ENCODE results near the gene MAPKAPK3.
A peak's percentile ranks its signal among the peaks of the same experiment; 100 is the strongest.

Gene MAPKAPK3

DNA sequence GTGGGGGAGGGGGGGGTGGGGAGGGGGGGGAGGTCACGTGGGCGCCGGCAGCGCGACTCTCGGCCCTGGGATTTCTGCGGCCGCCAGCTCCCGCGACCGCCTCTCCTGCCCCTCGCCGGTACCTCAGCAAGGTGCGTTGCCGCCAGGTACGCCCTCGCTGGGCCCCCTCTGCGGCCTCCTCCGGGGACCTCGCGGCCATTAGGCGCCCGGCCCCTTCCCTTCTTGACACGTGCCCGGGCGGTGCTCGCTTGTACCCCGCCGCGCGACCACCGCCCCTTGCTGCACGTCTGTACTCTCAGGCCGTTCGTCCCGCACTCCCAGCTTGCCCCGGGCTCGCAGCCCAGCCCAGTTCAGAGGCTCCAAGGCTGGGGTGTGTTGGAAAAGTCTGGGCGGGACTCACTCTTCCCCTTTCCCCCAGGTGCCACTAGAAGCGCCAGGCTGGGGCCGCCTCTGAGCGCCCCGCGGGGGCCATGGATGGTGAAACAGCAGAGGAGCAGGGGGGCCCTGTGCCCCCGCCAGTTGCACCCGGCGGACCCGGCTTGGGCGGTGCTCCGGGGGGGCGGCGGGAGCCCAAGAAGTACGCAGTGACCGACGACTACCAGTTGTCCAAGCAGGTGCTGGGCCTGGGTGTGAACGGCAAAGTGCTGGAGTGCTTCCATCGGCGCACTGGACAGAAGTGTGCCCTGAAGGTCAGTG is at the start of gene MAPKAPK3:
Gene MAPKAPK3, plus strand, starts transcription at position 56 of the 696 bp plus-strand sequence. Its CDS starts 415 bp downstream, at position 471.
- DNase-seq = peak; percentile 76

DNA sequence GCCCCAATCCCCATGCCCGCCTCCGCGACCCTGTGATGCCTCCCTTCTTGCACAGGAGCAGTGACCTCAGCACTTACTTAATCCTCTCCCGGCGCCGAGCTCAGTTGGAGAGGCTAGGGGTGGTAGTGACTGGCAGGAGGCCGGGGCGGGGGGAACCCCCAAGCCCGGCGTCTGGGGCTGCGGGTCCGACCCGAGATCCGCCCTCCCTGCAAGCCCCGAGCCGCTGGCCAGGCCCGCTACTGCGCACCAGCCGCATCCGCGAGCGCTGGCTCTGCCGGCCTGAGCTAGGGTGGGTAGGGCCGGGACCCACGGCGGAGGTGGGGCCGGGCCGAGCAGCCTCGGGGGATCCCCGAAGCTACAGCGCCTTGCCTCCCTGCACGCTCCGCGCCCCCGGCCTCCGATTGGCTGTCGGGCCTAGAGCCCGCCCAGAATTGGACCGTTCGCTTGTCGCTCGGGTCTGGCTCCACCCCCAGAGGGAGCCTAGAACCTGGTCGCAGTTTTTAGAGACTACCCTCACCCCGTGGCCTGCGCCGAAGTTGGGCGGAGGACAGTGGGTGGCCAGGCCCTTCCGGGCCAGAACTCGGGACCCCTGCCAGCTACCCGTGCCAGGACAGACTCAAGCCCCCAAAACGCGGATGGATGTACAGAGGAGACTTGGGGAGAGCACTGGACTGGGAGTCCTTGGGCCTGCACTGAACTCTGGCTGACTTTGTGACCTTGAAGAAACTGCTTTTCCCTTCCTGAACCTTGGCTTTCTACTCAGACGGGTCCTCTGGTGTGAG is 49.4 kb upstream of the MAPKAPK3 start, which contains the start of gene C3orf18:
Gene C3orf18, minus strand, starts transcription at position 362 of the 782 bp plus-strand sequence. CDS start 2,048 bp downstream, outside the sequence.
- peak; percentile 97 for DNase-seq

GRCh38 chr3:50568947-50569749 is 47.8 kb upstream of the MAPKAPK3 start, which contains the start of gene HEMK1:
TSS of gene HEMK1 (plus strand) at chr3:50569522. CDS start at chr3:50571105, 1,583 bp downstream.
- peak; percentile 99 for DNase-seq

DNA sequence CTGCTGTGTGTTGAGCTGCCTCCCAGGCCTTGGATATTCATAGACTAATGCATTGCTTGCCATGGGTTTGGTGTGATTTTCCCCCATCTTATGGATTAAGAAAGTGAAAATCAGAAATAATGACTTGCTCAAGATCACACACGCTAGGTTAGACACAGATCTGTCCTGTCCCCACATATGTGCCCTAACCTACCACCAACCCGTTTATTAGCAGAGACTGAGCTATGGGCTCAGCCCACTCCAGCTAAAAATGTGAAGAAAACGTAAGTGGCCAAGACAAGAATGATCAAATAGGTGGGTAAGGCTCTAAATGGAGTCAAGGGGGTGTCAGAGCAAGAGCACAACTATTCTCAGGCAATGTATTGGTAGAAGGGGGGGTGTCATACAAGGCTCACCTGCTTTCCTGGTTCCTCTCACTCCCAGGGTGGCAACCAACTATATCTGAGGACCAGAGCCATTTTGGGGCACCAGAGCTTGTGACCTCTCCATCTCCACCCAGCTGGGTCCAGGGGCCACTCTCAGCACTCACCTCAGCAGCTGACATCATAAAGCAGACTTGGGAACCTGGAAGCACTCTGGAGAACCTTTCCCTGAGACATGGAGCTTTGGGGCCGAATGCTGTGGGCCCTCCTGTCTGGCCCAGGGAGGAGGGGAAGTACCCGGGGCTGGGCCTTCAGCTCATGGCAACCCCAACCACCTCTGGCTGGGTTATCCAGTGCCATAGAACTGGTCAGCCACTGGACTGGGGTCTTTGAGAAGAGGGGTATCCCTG is 46.3 kb upstream of the MAPKAPK3 start:
- no peak for DNase-seq

DNA sequence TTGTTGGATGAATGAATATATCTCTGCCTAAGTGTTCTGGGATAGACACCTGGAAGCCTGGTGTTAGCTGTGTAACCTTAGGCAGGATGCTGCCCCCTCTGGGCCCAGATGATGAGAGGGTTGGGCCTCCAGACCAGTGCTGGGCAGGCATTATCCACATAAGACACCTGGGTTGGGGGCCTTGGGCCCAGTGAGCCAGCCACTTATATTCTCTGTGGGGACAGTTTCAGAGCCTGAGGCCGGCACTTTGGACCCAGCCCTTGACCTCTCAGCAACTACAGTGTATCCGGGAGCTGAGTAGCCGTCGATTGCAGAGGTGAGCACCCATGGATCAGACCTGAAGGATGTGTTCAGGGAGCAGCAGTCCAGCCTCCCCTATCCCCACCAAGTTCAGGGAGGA is 45.5 kb upstream of the MAPKAPK3 start:
- DNase-seq = no peak

DNA sequence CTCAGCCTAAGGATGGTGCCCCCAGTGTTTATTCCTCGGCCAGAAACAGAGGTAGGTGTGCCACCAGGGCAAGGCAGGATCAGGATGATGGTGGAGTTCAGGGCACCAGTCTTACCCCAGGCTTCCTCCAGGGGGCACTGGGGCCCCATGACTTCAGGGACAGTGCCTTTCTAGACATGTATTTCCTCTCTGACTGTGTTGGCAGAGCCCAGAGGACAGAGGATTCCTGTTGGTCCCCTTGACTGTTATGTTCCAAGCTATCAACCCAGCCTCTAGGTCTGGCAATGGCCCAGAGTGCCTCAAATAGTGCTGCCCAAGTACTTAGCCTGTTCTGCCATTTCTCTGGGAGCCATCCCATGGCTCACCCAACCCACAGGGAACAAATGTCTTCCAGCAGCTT is 44.8 kb upstream of the MAPKAPK3 start:
- DNase-seq = peak; percentile 92

GRCh38 chr3:50572801-50573371 is 44.1 kb upstream of the MAPKAPK3 start:
- DNase-seq = peak; percentile 51

DNA sequence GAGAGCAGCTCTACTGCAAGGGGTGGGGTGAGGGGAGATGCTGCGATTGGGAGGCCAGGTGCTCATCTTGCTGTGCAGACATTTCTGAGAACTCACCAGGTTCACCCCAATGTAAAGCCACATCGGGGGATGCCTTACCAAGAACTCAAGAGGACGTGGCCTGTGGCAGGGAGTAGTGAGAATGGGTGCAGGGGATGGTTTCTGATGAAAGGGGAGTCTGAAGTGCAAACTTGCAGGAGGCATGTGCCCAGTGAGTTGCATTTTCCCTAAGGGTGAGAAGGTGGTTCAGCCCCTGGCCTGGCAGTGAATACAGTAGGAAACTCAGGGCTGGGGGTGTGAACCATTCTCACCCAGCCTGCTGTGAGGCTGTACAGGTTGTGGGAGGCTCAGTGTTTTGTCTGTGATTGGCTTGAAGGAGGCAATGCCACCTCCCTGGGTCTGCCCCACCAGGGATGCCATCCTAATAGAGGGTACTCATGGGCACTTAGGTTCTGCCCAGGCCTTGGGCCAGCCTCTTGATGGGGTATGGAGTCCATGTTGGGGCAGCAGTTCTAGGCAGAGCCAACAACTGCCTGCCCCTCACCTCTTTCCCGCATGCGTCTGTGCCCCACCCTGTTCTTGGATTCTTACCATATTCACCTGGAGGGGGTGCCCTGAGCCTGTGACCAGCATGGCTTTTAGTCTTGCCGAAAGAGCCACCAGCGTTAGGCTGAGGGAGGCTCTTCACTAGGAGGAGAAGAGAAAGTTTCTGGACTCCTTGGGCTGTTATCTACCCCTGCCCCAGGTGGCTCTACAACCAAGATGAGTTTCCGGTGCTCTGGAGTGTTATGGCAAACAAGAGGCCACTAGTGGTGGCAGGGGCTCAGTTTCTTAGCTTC is 43.1 kb upstream of the MAPKAPK3 start:
- peak; percentile 53 for DNase-seq

GRCh38 chr3:50574444-50574831 is 42.5 kb upstream of the MAPKAPK3 start:
- DNase-seq = no peak

DNA sequence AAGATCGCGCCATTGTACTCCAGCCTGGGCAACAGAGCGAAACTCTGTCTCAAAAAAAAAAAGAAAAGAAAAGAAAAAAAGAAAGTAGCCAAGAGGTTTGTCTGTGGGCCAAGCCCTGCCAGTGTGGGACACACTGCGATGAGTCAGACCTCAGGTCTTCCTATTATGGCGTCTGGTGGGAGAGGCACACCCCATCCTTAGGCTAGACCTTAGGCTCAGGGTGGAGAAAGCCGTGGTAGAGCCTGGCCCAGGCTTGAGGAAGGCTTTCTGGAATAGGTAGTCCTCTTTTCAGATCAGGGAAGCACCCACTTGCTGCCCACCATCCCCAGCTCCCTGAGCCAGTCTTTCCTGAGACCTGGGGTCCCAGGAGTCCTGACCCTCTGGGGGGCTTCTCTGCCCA is 41.6 kb upstream of the MAPKAPK3 start:
- peak; percentile 38 for DNase-seq

DNA sequence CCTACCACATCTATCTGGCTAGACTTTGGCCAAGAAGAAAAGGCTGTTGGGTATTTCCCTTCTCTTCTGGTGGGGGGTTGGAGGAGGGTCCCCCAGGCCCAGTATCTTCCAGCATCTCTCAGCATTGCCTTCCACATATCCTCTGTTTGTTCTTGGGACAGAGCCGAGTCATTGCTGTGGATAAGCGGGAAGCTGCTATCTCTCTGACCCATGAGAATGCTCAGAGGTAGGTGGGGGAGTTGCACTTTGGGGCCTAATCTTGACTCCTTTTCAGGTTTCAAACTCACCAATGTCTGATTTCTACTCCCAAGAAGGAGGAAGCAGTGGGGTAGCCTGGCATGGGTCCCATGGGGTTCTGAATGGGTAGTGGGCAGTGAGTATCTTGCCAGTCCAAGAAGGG is 39.6 kb upstream of the MAPKAPK3 start:
- no peak for DNase-seq

GRCh38 chr3:50580683-50581458 is 36.1 kb upstream of the MAPKAPK3 start:
- DNase-seq = no peak

GRCh38 chr3:50581459-50581842 is 35.5 kb upstream of the MAPKAPK3 start:
- no peak for DNase-seq

DNA sequence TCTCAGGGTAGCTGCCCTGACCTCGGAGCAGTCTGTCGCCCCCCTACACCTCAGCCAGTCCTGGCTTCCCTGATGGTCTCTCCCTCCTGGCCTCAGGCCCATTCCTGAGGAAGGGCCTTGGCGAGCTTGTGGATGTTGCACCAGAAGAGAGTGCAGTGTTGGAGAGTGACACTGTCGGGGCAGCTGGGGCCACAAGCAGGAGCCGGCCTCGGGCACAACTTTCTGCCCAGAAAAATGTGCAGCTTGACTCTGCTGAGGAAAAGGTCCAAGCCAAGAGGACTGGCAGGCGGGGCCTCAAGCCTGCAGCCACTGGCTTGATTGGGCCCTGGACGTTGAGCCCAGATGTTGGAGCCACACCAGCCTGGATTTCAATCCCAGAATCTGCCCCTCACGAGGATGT is 34.9 kb upstream of the MAPKAPK3 start:
- DNase-seq = no peak

GRCh38 chr3:50583897-50584296 is 33.1 kb upstream of the MAPKAPK3 start:
- DNase-seq = no peak

GRCh38 chr3:50584391-50584790 is 32.6 kb upstream of the MAPKAPK3 start:
- DNase-seq = no peak

DNA sequence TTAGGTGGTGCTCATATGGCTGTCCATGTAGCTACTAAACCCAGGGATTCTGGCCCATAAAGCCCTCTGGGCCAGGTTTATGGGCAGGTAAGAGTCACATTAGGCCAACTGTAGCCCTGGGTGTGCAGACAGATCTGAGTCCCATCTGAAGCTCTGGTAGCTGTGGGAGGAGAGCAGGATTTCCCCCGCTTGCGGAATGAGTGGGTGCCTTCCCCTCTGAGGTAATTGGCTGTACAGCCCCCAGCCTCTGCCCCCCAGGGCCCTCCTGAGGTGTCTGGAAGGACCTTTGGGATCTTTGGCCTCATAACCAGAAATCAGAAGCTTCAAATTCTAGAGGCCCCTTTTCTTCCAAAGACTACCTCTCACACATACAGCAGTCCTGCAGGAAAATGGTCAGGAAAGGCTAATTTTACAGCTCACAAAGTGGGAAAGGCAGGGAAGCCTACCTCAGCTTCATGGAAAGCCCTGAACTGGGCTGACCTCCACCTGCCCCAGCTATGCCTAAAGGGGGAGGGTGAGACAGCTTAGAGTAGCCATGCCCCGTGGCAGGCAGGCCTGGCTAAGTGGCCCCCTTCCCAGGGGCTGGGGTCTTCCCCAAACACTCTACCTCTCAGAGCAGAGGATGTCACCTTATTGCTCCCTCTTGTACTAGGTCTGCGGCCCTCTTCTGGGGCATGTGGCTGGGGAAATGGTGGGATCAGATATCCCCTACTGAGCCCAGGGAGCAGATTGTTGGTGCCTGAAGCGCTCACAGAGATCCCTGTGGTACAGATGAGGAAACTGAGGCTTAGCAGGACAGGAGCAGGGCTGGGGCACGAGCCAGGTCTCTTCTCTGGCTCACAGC is 30.8 kb upstream of the MAPKAPK3 start:
- DNase-seq = no peak

GRCh38 chr3:50586763-50587070 is 30.2 kb upstream of the MAPKAPK3 start:
- DNase-seq = no peak

DNA sequence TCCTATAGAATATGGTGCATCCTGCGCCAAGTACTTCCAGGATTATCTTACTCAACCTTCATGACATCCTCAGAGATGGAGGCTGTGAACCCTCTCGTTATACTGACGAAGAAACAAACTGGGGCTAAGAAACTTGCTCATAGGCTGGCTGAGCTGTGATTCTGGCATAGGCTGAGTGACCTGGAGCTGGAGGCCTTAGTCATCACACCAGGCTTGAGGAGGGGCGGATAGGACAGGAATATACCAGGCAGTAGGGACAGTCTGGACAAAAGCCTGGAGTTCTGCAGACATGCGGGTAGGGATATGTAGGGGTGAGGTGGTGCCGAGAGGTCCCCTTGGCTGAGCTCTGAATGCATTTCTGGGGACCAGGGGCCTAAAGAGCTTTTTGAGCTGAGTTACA is 29.6 kb upstream of the MAPKAPK3 start:
- DNase-seq = no peak
